ENCODE data around the gene SMPDL3B.

The SMPDL3B gene

GRCh38 chr1:27952147-27952546 lies 17.3 kb downstream of the SMPDL3B start:
- TF ChIP-seq, protein P1, sequence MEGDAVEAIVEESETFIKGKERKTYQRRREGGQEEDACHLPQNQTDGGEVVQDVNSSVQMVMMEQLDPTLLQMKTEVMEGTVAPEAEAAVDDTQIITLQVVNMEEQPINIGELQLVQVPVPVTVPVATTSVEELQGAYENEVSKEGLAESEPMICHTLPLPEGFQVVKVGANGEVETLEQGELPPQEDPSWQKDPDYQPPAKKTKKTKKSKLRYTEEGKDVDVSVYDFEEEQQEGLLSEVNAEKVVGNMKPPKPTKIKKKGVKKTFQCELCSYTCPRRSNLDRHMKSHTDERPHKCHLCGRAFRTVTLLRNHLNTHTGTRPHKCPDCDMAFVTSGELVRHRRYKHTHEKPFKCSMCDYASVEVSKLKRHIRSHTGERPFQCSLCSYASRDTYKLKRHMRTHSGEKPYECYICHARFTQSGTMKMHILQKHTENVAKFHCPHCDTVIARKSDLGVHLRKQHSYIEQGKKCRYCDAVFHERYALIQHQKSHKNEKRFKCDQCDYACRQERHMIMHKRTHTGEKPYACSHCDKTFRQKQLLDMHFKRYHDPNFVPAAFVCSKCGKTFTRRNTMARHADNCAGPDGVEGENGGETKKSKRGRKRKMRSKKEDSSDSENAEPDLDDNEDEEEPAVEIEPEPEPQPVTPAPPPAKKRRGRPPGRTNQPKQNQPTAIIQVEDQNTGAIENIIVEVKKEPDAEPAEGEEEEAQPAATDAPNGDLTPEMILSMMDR (IDR thresholded peaks at IDR 0.05; ENCODE audit: low read depth, low read length, missing control alignments): no peak
- no peak overlapping the region for H3K4me3 ChIP-seq (replicated peaks; ENCODE audit: low read depth, low read length)
- DNase-seq (ENCODE audit: extremely low read depth, low read depth): no peak

GRCh38 chr1:27954186-27954585 lies 19.4 kb downstream of the SMPDL3B start:
- TF ChIP-seq, protein P1 (IDR thresholded peaks at IDR 0.05; ENCODE audit: low read depth, low read length, missing control alignments): no peak
- H3K4me3 ChIP-seq (replicated peaks; ENCODE audit: low read depth, low read length): no peak overlapping the region
- no peak for DNase-seq (ENCODE audit: extremely low read depth, low read depth)

DNA sequence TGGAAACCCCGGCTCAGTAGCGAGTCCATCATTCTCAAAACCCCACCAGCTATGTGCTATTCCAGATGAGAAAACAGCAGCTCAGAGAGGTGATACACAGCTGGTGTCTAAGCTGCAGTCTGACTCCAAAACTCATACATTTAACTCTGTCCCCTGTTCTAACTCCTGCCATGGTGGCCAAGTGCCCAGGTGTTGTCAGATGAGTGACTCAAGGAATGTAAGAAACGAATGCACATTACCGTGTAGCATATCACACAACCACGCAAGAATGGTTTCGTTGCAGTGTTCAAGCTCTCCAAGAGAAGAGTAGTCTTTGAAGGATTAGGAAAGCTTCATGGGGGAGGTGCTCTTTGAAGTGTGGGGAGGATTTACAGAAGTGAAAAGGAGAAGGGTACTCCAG lies 20.3 kb downstream of the SMPDL3B start:
- TF ChIP-seq, protein P1 (IDR thresholded peaks at IDR 0.05; ENCODE audit: low read depth, low read length, missing control alignments): no peak
- H3K4me3 ChIP-seq (replicated peaks; ENCODE audit: low read depth, low read length): no peak overlapping the region
- DNase-seq (ENCODE audit: extremely low read depth, low read depth): no peak

GRCh38 chr1:27956761-27957160 lies 22.0 kb downstream of the SMPDL3B start:
- H3K4me3 ChIP-seq (replicated peaks; ENCODE audit: low read depth, low read length): no peak overlapping the region
- no peak for DNase-seq (ENCODE audit: extremely low read depth, low read depth)
- TF ChIP-seq, protein P1 (IDR thresholded peaks at IDR 0.05; ENCODE audit: low read depth, low read length, missing control alignments): no peak

DNA sequence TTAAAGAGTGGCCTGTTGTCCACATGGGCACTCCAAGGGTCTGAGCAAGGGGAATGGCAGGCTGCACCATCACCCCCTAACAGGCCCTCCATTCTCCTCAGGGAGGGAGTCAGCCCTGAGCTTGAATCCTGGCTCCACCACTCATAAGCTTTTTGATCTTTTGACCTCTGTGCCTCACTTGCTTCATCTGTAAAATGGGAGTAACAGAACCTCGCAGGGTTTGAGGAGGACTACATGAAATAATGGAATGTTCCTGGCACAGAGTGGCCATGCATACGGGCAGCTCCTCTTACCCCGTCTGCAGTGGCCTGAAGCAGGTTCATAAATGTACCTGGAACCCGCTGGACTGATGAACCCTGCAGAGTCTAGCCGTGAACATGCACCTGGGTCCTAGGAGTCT lies 22.9 kb downstream of the SMPDL3B start:
- TF ChIP-seq, protein P1 (IDR thresholded peaks at IDR 0.05; ENCODE audit: low read depth, low read length, missing control alignments): no peak
- DNase-seq (ENCODE audit: extremely low read depth, low read depth): no peak
- H3K4me3 ChIP-seq (replicated peaks; ENCODE audit: low read depth, low read length): no peak overlapping the region

- TF ChIP-seq, protein P1 (IDR thresholded peaks at IDR 0.05; ENCODE audit: low read depth, low read length, missing control alignments): no peak
- H3K4me3 ChIP-seq (replicated peaks; ENCODE audit: low read depth, low read length): no peak overlapping the region
- no peak for DNase-seq (ENCODE audit: extremely low read depth, low read depth)
These were observed 23.7 kb downstream of the SMPDL3B start for GRCh38 chr1:27958513-27958912.

Data from HFF-Myc (cell line).